ENCODE results near the gene GULP1.
"Not testable (repeated sequence)": the region's sequence is repeated elsewhere in the genome, so short reads cannot be mapped to it uniquely, and the experiment has no call there.

Gene GULP1, protein sequence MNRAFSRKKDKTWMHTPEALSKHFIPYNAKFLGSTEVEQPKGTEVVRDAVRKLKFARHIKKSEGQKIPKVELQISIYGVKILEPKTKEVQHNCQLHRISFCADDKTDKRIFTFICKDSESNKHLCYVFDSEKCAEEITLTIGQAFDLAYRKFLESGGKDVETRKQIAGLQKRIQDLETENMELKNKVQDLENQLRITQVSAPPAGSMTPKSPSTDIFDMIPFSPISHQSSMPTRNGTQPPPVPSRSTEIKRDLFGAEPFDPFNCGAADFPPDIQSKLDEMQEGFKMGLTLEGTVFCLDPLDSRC

GRCh38 chr2:188291617-188292347 lies at the start of gene GULP1:
GULP1 (plus strand) TSS chr2:188291874; CDS start chr2:188477703, 185,829 bp downstream.
- peak; percentile 34 for DNase-seq

DNA sequence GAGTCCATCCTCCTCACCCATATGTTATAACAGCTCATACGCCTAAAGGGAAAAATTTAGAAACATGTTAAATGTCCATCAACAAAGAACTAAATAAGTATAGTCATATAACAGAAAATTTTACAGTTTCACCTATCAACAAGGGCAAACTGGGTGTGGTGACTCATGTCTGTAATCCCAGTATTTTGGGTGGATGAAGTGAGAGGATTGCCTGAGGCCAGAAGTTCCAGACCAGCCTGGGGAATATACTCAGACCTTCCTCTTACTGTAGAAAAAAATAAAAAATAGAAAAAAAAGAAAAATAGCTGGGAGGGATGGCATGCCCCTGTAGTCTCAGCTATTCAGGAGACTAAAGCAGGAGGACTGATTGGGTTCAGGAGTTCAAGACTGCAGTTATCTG lies 48.3 kb upstream of the GULP1 start:
- DNase-seq: no peak

DNA sequence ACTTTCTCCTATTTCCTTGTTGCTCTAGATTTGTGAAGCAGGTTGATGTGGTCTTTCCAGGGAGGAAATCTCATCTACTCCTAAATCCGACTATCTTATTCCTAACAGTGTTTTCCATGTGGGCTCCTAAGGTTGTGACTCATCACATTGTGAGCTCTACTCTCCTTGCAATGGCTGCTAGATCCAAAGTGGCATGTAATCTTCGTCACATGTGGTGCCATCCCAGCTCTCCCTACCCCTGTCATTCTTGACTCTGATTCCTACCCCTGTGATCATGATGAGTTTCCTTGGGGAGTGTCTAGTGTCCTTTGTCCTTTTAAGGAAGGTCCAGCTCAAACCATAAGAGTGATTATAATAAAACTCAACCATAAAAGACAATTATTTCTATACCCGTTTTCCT lies 47.3 kb upstream of the GULP1 start:
- DNase-seq: no peak

GRCh38 chr2:188245230-188245629 lies 46.4 kb upstream of the GULP1 start:
- no peak for DNase-seq

DNA sequence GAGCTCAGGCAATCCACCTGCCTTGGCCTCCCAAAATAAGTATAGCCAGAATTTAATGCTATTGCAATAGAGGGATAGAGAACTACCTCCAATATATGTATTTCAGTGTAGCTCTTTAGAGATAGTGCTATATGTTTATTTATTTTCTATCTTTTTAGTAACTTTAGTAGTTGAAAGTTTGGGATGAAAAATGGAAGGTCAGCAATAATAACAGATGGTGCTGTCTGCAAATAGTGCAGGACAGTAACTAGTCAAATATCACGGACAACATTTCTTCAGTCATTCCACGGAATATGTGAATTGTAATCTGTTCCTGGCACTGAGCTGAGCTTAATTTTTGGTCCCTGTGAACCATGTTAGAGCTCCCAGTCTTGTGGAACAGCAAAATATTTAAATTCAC lies 43.2 kb upstream of the GULP1 start:
- DNase-seq: no peak

DNA sequence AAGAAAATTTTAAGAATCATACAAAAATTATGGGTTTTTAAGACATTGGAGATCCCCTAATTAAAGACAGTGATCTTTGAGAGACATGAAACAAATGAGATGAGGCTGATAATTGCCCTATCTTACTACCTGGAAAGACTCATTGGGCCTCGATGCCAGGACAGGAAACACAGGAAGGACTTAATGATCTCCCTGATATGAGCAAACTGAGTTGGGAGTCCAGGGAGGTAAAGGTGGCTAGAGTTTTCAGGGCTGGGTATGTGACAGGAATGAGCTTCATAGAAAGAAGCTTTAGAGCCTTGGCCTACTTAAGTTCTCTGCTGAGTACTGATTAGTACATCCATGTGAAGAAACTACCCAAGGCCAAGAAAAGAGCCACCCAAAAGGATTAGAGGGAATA lies 40.6 kb upstream of the GULP1 start:
- no peak for DNase-seq

- no peak for DNase-seq
Observed at GRCh38 chr2:188256420-188256819, 35.3 kb upstream of the GULP1 start.

DNA sequence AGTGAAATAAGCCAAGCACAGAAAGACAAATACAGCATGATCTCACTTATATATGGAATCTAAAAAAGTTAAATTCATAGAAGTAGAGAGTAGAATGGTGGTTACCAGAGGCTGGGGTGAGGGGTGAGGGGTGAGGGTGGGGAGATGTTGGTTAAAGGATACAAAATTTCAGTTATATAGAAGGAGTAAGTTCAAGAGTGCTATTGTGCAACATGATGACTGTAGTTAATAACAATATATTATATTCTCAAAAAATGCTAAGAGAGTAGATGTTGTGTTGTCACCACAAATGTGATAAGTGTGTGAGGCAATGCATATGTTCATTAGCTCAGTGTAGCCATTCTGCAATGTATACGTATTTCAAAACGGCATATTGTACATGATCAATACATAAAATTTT lies 26.4 kb upstream of the GULP1 start:
- DNase-seq: no peak

DNA sequence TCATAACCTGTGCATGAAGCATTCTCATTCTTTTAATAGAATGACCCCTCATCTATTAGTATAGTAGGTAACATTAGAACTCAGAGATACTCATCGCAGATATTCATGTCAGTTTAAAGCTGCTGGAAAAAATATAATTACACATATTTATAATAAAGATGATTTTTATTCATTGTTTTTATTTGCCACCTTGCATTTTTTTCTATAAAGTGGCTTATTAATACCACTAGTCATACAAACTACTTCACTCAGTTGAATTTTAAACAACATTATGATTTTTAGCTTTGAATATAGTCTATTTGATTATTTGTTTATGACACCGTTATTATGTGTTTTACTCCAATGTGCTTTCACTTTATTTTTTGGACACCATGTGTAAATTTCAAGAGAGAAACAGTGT lies 23.9 kb upstream of the GULP1 start:
- no peak for DNase-seq

DNA sequence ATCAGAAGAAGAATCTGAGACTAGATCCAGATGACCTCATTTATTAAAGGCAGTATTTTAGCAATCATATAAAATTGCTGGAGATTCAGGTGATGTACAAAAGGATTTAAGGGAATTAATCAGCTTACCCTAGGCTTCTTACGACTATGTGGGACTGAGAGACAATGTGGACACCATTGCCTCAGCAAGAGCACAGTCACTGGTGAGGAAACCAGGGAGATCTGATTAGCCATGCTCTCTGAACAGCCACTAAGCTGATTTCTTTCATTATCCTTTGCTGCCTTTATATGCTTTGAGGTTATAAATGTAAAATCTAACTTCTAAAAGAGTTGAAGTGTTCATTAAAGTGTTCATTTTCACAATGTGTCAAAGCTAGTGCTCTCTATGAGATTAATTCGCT lies 22.7 kb upstream of the GULP1 start:
- no peak for DNase-seq

DNA sequence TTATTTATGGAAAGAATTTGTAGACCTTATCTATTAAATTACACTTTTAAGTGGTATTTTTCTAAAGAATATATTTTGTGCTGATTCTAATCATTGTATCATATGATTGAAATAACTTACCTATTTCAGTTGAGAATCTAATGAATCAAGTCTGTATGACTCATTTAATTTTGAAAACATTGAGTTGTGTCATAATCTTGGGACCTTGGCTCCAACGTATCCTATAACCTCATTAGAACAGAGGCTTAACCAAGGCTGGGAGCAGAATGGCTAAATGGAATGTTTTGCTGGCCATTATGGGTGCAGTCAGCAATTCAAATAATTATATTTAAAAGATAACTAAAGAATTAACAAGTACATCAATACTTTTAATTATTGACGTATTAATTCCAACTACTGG lies 19.6 kb upstream of the GULP1 start:
- DNase-seq: no peak

- no peak for DNase-seq
Observed at GRCh38 chr2:188274274-188274673, 17.4 kb upstream of the GULP1 start.

DNA sequence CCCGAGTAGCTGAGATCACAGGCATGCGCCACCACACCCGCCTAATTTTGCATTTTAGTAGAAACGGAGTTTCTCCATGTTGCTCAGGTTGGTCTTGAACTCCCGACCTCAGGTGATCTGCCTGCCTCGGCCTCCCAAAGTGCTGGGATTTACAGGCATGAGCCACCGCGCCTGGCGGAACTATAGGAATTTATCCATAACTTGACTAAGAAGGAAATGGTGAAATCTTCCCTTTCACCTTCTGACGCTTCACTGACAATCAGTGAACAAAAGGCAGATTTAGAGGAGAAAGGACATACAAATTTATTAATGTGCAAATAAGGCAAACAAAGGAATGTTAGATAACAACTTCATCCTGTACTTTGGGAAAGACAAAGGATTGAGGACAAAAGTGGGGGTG lies 15.4 kb upstream of the GULP1 start:
- DNase-seq: no peak

DNA sequence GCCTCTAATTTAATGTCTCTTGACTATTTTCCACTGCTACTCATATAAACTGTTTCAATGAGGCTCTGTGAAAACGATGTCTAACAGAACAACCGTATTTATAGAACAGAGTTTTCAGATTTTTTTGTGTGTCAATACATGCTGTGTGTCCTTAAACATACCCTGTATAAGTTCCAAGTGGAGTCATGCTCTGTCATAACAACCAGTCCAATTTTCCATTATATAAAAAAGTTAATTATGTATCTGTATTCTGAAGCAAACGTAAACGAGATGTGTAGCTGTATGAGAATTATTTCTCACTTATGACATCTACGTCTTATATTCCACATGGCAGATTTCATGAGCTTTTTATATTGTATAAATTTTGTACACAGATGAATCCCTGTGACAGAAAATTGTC lies 13.9 kb upstream of the GULP1 start:
- DNase-seq: no peak

GRCh38 chr2:188278388-188279092 lies 13.1 kb upstream of the GULP1 start:
- DNase-seq: no peak

DNA sequence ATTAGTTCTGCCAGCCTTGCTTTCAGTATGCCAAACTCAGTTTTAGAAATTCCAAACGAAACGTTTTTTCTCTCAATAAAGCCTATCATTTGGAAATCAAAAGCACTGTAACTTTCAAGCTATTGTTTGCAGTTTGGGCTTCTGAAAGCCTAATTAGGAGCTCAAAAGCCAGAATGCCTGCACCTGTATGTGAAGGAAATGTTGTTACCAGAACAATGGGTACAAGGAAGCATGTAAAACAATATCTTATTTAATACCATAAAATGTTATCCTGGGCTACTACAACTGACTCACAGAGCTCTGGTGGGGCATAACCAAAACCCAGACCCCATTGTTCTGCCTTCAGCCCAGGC lies 12.6 kb upstream of the GULP1 start:
- no peak for DNase-seq

DNA sequence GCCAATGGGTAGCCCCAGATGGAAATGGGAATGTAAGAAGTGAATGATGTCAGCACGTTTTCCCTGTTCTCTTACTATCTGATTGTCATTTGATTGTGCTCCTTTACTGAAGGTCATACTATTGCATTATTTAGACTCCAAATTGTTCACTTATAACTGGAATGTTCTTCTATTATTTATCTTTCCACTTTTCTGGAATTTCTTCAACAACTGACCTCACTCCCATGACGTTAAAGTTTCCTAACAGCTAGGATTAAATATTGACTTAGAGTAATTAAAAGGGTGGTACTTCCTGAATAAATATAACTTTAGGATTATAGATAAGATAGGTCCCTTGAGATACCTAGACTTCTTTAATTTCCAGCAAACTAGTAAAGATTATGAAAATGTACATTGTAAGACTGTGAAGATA lies 10.9 kb upstream of the GULP1 start:
- DNase-seq: no peak

GRCh38 chr2:188282907-188283306 lies 8.8 kb upstream of the GULP1 start:
- DNase-seq: no peak

DNA sequence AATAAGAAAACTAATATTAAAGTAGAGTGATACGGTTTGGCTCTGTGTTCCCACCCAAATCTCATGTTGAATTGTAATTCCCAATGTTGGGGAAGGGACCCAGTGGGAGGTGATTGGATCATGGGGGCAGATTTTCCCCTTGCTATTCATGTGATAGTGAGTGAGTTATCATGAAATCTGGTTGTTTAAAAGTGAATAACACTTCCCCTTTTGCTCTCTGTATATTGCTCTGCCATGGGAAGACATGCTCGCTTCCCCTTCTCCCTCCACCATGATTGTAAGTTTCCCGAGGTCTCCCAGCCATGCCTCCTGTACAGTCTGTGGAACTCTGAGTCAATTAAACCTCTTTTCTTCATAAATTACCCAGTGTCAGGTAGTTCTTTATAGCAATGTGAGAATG lies 7.4 kb upstream of the GULP1 start:
- not testable (repeated sequence) for DNase-seq

GRCh38 chr2:188285049-188285448 lies 6.6 kb upstream of the GULP1 start:
- no peak for DNase-seq

DNA sequence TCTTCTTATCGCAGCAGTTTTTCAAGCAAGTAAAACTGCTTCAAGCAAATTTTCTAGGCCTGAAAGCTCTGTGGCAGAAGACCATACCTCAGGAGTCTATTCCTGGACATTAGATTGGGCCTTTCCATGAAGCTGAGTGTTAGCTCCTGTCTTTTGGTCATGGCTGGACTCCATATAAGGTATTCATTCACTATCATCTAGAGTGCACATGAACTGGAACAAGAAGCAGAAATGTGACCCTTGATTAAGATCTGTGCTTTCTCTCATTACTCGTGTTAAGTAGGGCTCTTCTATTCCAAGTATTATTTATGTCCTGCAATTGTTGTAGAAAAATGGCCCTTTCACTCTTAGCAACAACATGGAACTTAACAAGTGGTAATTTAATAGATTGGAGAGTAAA lies 5.9 kb upstream of the GULP1 start:
- DNase-seq: no peak

GRCh38 chr2:188291142-188291616 lies 495 bp upstream of the GULP1 start:
- no peak for DNase-seq

DNA sequence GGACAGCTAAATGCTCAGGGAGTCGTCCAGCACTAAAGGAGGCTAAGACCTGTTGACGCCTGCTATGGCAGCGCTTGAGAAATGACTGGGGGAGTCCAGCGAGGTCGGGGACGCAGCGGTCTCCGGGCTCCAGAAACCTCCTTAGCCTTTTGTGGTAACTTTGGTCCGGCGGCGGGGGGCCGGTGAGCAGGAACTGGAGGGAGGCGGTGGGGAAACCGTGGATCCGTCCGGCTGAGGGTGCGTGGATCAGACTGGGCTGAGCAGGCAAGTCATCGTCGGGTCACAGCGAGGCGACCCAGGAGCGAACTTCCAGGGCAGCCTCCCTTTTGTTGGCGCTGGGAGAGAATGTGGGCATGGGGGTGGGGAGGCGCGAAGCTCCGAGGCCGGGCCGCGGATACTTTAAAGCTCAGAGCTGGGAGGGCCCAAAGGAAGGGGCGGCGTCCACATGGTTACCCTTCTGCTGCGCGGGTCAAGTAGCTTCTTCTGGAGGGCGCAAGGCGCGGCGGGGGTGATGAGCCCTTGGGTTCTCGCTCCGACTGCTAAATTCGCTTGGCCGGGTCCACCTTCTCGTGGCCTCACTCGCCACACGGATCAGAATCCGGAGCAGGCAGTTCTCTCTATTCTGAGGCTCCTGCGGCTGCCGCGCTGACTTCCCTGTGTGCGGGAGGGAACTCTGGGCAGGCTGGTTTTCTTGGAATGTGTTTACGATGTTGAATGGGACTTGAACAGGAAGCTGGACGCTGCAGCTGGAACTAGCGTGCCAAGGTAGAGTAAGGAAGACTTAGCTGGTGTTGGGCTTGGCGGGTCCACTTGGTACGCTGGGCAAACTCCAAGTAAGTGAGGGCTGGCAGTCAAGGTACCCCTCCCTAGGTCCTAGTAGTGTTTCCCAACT lies 920 bp downstream of the GULP1 start:
- no peak for DNase-seq

All from stimulated activated CD4-positive, alpha-beta T cell treated with anti-CD3 and anti-CD28 coated beads, Interleukin-15, amount 100 ng/mL, for 24 hours (primary cell).